NCI-H187 (cell line): Measurements from ENCODE around the gene TPST1.
"Not testable (repeated sequence)": the region's sequence is repeated elsewhere in the genome, so short reads cannot be mapped to it uniquely, and the experiment has no call there.

ENCODE experiments used
- DNase-seq, 2 experiments: peaks; one replicate each; lab custom pipeline; 2025; lab: John Stamatoyannopoulos, UW

The TPST1 gene

GRCh38 chr7:66379542-66380160 is 174.5 kb downstream of the TPST1 start:
- no peak for DNase-seq

DNA sequence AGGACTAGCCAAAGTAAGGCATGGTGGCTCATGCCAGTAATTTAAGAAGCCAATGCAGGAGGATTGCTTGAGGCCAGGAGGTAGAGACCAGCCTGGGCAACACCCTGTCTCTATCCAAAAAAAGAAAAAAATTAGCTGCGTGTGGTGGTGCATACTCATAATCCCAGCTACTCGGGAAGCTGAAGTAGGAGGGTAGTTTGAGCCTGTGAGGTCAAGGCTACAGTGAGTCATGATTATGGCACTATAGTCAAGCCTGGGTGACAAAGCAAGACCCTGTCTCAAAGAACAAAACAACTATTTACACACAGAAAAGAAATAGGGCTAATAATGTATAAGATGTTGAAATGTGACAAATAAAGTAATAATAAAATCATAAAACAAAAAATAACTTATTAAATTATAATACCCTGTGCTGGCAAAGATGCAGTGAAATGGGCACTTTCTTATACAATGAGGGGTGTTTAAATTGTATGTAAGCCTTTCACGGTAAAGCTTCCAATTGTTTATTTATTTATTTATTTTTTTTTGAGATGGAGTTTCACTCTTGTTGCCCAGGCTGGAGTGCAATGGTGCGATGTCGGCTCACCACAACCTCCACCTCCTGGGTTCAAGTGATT is 175.2 kb downstream of the TPST1 start:
- DNase-seq: no peak

DNA sequence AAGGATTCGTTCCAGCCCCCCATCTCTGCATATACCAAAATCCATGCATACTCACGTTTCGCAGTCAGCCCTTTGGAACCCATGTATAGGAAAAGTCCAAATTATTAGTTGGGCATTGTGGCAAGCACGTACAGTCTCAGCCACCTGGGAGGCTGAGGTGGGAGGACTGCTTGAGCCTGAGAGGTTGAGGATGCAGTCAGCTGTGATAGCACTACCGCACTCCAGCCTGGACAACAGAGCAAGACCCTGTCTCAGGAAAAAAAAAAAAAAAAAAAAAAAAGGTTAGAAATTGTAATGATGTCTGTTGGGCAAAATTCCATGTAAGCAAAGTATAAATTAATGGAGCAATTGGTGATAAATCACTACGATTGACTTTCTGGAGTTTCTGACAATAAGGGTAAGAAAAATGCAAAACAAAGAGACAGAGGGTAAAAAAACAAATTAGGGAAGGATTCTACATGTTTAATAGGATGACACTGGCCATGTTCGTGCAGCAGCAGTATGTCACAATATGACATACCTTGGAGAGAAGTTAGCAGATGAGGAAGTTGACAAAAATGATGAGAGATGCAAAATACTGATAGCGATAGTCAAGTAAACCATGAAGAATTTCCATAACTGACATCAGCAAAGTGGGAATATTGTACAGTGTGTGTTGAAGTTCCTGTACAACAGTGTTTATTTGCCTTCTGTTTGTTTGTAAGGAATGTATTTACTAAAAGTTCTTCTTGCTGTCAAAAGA is 177.2 kb downstream of the TPST1 start:
- not testable (repeated sequence) for DNase-seq

DNA sequence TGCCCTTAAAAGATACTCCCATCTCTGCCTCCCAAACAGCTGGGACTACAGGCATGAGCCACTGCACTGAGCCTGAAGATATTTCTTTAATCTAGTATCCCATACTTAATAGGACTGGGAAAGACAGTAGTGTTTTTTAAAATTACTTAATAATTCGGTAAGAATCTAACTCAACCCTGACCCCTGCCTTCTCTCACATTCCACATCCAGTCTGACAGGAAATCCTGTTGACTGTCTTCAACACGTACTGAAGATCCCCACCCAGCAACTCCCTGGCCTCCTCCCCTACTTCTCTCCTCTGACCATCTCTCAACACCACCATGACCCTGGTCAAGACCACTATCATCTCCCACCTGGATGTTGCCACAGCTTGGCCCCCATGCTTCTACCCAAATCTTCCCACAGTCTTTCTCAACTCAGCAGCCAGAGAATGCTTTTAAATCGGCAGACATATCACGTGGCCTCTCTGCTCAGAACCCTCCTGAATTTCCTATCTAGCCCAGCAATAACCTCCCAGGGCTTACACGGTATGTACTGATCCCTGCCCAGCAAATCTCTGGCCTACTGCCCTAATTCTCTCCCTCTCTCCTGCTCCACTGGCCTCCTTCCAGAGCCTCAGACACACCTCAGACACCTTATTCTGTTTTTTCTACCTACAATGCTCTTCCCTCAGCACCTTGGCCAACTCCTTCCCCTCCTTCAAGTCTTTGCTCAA is 180.2 kb downstream of the TPST1 start:
- not testable (repeated sequence) for DNase-seq

- DNase-seq: not testable (repeated sequence)
These were observed 190.0 kb downstream of the TPST1 start for GRCh38 chr7:66395128-66395571.

DNA sequence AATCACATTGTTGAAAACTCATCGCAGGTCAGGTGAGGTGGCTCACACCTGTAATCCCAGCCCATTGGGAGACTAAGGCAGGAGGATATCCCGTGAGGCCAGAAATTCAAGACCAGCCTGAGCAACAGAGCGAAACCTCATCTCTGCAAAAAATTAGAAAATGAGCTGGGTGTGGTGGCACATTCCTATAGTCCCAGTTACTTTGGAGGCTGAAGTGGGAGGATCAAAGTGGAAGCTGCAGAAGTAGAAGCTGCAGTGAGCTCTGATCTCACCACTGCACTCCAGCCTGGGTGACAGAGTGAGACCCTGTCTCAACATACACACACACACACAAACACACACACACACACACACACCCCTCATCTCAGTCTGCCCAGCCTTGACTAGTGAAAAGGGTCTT is 190.9 kb downstream of the TPST1 start:
- not testable (repeated sequence) for DNase-seq

- DNase-seq: not testable (repeated sequence)
These were observed 193.7 kb downstream of the TPST1 start for GRCh38 chr7:66398841-66399240.

DNA sequence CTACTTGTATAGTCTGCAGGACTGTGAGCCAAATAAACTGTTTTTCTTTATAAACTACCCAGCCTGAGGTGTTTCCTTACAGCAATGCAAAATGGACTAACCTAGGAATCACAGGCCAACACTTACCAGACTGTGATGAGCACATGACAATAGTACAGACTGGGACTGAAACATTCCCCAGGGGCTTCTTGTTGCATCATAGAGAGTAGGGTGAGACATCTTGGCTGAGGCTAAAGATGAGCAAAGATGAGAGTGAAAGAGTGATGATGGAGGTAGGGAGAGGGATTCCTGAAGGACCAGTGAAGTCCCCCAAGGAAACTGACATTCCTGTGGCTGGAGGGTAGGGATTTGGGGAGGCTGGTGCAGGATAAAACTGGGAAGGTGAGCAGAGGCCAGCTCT is 194.4 kb downstream of the TPST1 start:
- DNase-seq: no peak

DNA sequence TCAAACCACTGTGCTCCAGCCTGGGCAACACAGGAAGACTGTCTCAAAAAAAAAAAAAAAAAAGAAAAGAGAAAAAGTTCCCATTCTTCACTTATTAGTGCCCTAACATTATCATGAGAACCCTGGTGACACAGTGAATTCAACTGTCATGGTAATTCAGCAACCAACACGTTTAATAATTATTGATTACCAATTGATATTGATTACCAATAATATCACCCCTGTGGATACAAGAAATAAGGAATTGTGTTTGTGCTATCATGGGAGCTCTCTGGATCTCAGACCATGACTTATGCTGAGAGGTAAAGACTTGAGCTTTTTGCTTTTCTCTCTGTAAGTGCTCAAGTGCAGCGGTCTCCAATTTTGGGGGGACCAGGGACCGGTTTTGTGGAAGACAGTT is 195.3 kb downstream of the TPST1 start:
- DNase-seq: no peak

GRCh38 chr7:66401126-66401525 is 196.0 kb downstream of the TPST1 start:
- DNase-seq: not testable (repeated sequence)

DNA sequence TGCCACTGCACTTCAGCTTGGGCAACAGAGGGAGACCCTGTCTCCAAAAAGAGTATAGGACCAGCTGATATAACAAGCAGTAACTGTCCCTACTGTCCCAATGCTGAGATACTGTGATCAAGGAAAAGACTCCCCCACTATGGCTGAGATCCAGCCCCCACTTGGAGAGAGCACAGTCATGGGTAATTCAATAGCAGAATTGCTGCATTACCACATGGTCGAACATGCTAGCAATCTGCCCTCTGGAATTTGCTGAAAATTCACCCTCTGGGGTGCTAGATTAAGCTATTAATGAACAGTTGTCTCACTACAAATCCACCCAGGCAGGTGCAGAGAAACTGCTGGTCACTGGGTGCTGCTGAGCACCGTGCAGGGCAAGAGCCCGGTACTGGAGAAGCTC is 196.8 kb downstream of the TPST1 start:
- DNase-seq: not testable (repeated sequence)

- no peak for DNase-seq
These were observed 198.4 kb downstream of the TPST1 start for GRCh38 chr7:66403564-66403963.

DNA sequence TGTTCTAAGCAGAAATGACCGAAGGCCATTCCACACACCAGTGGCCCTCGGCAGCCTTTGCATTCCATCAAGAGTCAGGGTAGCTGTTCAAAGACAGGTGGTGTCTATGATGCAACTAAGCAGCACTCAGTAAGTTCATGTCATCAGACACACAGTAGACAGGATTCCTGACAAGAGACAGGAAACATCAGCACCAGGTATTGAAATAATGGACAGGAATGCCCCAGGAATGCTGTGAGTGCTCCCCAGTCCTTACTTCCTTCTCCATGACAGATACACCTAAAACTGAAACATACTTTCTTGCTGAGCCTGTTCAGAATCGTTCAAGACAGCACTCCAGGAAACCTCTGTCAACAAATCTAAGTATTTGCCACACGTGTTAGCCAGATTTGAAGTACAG is 204.4 kb downstream of the TPST1 start:
- DNase-seq: no peak
